H9 (cell line): Measurements from ENCODE around the gene SH2D2A. TPM values are rescaled to one million over a fixed set of nuclear protein-coding genes. Genes with fewer than 3 reads are reported as not detected.

Experiments
- DNase-seq: peaks from one replicate; pipeline ENCODE4 v3.0.0-alpha.2; 2017
- H2AFZ ChIP-seq: one replicate; pipeline ENCODE4 v1.6.1; 2013; ENCODE audit warnings: mild to moderate bottlenecking, low read length, control low read depth, moderate library complexity
- H2AK5ac ChIP-seq: 2 replicates; pipeline ENCODE4 v1.6.1; 2013; ENCODE audit warnings: low read length, control low read depth, mixed read lengths; ENCODE audit not compliant: insufficient read length
- H2BK120ac ChIP-seq: one replicate; pipeline ENCODE4 v1.6.1; 2013; ENCODE audit warnings: low read depth, mild to moderate bottlenecking, low read length, control low read depth, inconsistent platforms; ENCODE audit not compliant: poor library complexity, severe bottlenecking
- H2BK12ac ChIP-seq: 2 replicates; pipeline ENCODE4 v1.6.1; 2013; ENCODE audit warnings: low read length, control low read depth, mixed read lengths, low read depth; ENCODE audit not compliant: insufficient read length
- H2BK15ac ChIP-seq: 2 replicates; pipeline ENCODE4 v1.6.1; 2013; ENCODE audit warnings: low read depth, low read length, control low read depth
- H2BK20ac ChIP-seq: one replicate; pipeline ENCODE4 v1.6.1; 2013; ENCODE audit warnings: low read depth, mild to moderate bottlenecking, low read length, control low read depth, inconsistent platforms; ENCODE audit not compliant: poor library complexity, severe bottlenecking
- H2BK5ac ChIP-seq: 2 replicates; pipeline ENCODE4 v1.6.1; 2013; ENCODE audit warnings: low read length, control low read depth, mixed read lengths; ENCODE audit not compliant: insufficient read length
- H3K14ac ChIP-seq: 2 replicates; pipeline ENCODE4 v1.6.1; 2013; ENCODE audit warnings: low read length, control low read depth; ENCODE audit not compliant: insufficient read depth
- H3K18ac ChIP-seq: 2 replicates; pipeline ENCODE4 v1.6.1; 2013; ENCODE audit warnings: low read depth, mild to moderate bottlenecking, mixed read lengths, low read length, control low read depth; ENCODE audit not compliant: insufficient read length
- H3K23ac ChIP-seq: 2 replicates; pipeline ENCODE4 v1.6.1; 2013; ENCODE audit warnings: low read length, control low read depth, mixed read lengths, low read depth; ENCODE audit not compliant: insufficient read length
- H3K23me2 ChIP-seq: 2 replicates; pipeline ENCODE4 v1.6.1; 2013; ENCODE audit warnings: low read depth, mild to moderate bottlenecking, mixed read lengths, low read length, control low read depth; ENCODE audit not compliant: insufficient read length, poor library complexity, severe bottlenecking
- H3K27ac ChIP-seq: 2 replicates; pipeline ENCODE4 v1.5.1; 2013; ENCODE audit warnings: low read length, control low read depth, mixed read lengths, low read depth; ENCODE audit not compliant: insufficient read length
- H3K27me3 ChIP-seq: 2 replicates; pipeline ENCODE4 v1.6.1; 2013; ENCODE audit warnings: low read length, control low read depth, inconsistent platforms; ENCODE audit not compliant: insufficient read depth
- H3K4ac ChIP-seq: 2 replicates; pipeline ENCODE4 v1.6.1; 2013; ENCODE audit warnings: low read depth, mild to moderate bottlenecking, control low read depth, inconsistent platforms, low read length, moderate library complexity
- H3K4me1 ChIP-seq: 2 replicates; pipeline ENCODE4 v1.6.1; 2013; ENCODE audit warnings: low read length, control low read depth, inconsistent platforms; ENCODE audit not compliant: insufficient read depth
- H3K4me2 ChIP-seq: 2 replicates; pipeline ENCODE4 v1.6.1; 2013; ENCODE audit warnings: low read length, control low read depth, mixed read lengths; ENCODE audit not compliant: insufficient read length, insufficient read depth
- H3K56ac ChIP-seq: 2 replicates; pipeline ENCODE4 v1.6.1; 2013; ENCODE audit warnings: low read depth, mild to moderate bottlenecking, mixed read lengths, low read length, control low read depth; ENCODE audit not compliant: insufficient read length
- H3K79me1 ChIP-seq: 2 replicates; pipeline ENCODE4 v1.6.1; 2013; ENCODE audit warnings: low read depth, mild to moderate bottlenecking, moderate library complexity, low read length, control low read depth, inconsistent platforms; ENCODE audit not compliant: insufficient read depth, poor library complexity, severe bottlenecking
- H3K79me2 ChIP-seq: 2 replicates; pipeline ENCODE4 v1.6.1; 2013; ENCODE audit warnings: low read length, control low read depth, inconsistent platforms; ENCODE audit not compliant: insufficient read depth
- H3K9ac ChIP-seq: 2 replicates; pipeline ENCODE4 v1.6.1; 2013; ENCODE audit warnings: low read length, control low read depth, mixed read lengths; ENCODE audit not compliant: insufficient read length; ENCODE audit errors: extremely low read depth
- H3K9me3 ChIP-seq: one replicate; pipeline ENCODE4 v1.6.1; 2013; ENCODE audit warnings: low read depth, low read length, inconsistent platforms; ENCODE audit not compliant: control insufficient read depth
- H3T11ph ChIP-seq: one replicate; pipeline ENCODE4 v1.6.1; 2013; ENCODE audit warnings: mild to moderate bottlenecking, low read length, control low read depth, inconsistent platforms
- H4K20me1 ChIP-seq: one replicate; pipeline ENCODE4 v1.6.1; 2013; ENCODE audit not compliant: control insufficient read depth, insufficient read length, insufficient read depth
- H4K5ac ChIP-seq: 2 replicates; pipeline ENCODE4 v1.6.1; 2013; ENCODE audit warnings: low read depth, mild to moderate bottlenecking, mixed read lengths, low read length, control low read depth; ENCODE audit not compliant: insufficient read length
- H4K8ac ChIP-seq: replicated peaks from 2 replicates; pipeline ENCODE4 v1.6.1; 2013; ENCODE audit warnings: low read length, control low read depth, mixed read lengths, low read depth; ENCODE audit not compliant: insufficient read length
- H4K91ac ChIP-seq: 2 replicates; pipeline ENCODE4 v1.6.1; 2013; ENCODE audit warnings: low read depth, mild to moderate bottlenecking, moderate library complexity, mixed read lengths, low read length, control low read depth; ENCODE audit not compliant: insufficient read length
- H3K27ac Mint-ChIP-seq, 3 experiments: 2 replicates in 2 of 3; 3 replicates in 1 of 3; pipeline ENCODE4 v1.8.0; 2020 to 2021; ENCODE audit warnings: mixed read lengths in 3 of 3, mild to moderate bottlenecking in 1 of 3, moderate library complexity in 1 of 3
- H3K27me3 Mint-ChIP-seq: 2 replicates; pipeline ENCODE4 v1.8.0; 2021; ENCODE audit warnings: low read depth, mild to moderate bottlenecking, moderate library complexity, mixed read lengths
- H3K36me3 Mint-ChIP-seq, 3 experiments: 2 replicates in 2 of 3; 3 replicates in 1 of 3; pipeline ENCODE4 v1.8.0; 2020 to 2021; ENCODE audit warnings: low read depth in 3 of 3, mixed read lengths in 3 of 3; ENCODE audit not compliant: insufficient read depth in 1 of 3
- H3K4me1 Mint-ChIP-seq, 2 experiments: 2 replicates each; pipeline ENCODE4 v1.8.0; 2020; ENCODE audit warnings: mixed read lengths in 2 of 2
- H3K4me3 Mint-ChIP-seq, 2 experiments: 2 replicates in 1 of 2; 3 replicates in 1 of 2; pipeline ENCODE4 v1.8.0; 2020 to 2021; ENCODE audit warnings: mild to moderate bottlenecking in 2 of 2, mixed read lengths in 2 of 2, moderate library complexity in 1 of 2
- H3K9me3 Mint-ChIP-seq, 2 experiments: 2 replicates in 1 of 2; 3 replicates in 1 of 2; pipeline ENCODE4 v1.8.0; 2020; ENCODE audit warnings: mild to moderate bottlenecking in 2 of 2, mixed read lengths in 2 of 2, moderate library complexity in 1 of 2
- WGBS: extraction: QIAGEN DNeasy Blood & Tissue Kit; methylation state at CpG from one replicate; pipeline ENCODE4 v1.1.7; 2013; ENCODE audit warnings: missing lambda C conversion rate, low lambda C conversion rate, mixed read lengths; ENCODE audit not compliant: insufficient read length; ENCODE audit errors: extremely low coverage; 5-methylcytosine and 5-hydroxymethylcytosine counted together
- total RNA-seq: library from RNA; stranded (reverse); gene quantifications from 2 replicates; pipeline ENCODE4 v1.2.1, GENCODE V29; 2021
- TF ChIP-seq, protein P1 (sequence below): fragments of 200-600 bp; sonication (generic); conservative IDR thresholded peaks from 3 replicates; pipeline ENCODE4 v1.8.0; 2021; ENCODE audit warnings: antibody characterized with exemption, mild to moderate bottlenecking

SH2D2A gene
- total RNA-seq, 1 experiment from 2014 or later, result 2.0 TPM

DNA sequence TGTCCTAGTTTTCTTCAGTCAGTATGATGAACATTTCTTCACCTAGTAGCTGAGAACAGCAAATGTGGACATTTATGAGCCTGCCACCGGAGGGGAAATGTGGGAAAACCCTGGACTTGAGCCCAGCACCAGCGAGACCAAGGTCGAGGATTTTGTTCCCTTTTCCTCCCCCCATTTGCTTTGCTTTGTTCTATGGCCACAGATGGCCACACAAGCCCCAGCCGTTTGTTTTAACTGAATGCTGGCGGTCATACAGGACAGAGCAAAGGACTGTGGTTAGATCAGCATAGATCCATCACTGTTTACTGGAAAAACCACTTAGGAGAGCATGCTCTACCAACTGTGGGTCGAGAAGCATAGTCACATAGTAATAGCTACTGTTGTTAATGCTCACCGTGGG lies 20.9 kb downstream of the SH2D2A start:
- Histone ChIP-seq H2AFZ (no peak overlapping the region), H2BK20ac (no peak overlapping the region), H3K4ac (no peak overlapping the region), H3K23ac (no peak overlapping the region), H3K79me2 (no peaks in the 10 kb centered on the region), H3K27me3 (no peaks in the 10 kb centered on the region), H4K5ac (no peak overlapping the region), H4K91ac (no peak overlapping the region), H4K20me1 (no peaks in the 10 kb centered on the region), H3K9ac (no peak overlapping the region), H3K56ac (no peak overlapping the region), H2BK15ac (no peak overlapping the region), H3K4me1 (no peaks in the 10 kb centered on the region), H3K9me3 (no peaks in the 10 kb centered on the region), H2BK120ac (no peak overlapping the region), H3K27ac (no peak overlapping the region), H3T11ph (no peak overlapping the region), H3K18ac (no peak overlapping the region), H2AK5ac (no peak overlapping the region), H3K23me2 (no peaks in the 10 kb centered on the region), H2BK5ac (no peak overlapping the region), H3K14ac (no peak overlapping the region), H3K4me2 (no peak overlapping the region), H3K79me1 (no peaks in the 10 kb centered on the region), H2BK12ac (no peak overlapping the region), H4K8ac (no peak overlapping the region)
- Mint-ChIP-seq H3K9me3 (no peaks in the 10 kb centered on the region), H3K4me1 (no peaks in the 10 kb centered on the region), H3K27ac (no peak overlapping the region), H3K4me3 (no peak overlapping the region), H3K27me3 (no peaks in the 10 kb centered on the region), H3K36me3 (peaks cover 41 to 89% (median 75%) of the 10 kb centered on the region in 3 experiments; a peak in 6 of 7 replicates)
- no peak for DNase-seq
- WGBS, result no CpG with 5 or more reads among the region's 7 CpGs
- TF ChIP-seq, protein P1, sequence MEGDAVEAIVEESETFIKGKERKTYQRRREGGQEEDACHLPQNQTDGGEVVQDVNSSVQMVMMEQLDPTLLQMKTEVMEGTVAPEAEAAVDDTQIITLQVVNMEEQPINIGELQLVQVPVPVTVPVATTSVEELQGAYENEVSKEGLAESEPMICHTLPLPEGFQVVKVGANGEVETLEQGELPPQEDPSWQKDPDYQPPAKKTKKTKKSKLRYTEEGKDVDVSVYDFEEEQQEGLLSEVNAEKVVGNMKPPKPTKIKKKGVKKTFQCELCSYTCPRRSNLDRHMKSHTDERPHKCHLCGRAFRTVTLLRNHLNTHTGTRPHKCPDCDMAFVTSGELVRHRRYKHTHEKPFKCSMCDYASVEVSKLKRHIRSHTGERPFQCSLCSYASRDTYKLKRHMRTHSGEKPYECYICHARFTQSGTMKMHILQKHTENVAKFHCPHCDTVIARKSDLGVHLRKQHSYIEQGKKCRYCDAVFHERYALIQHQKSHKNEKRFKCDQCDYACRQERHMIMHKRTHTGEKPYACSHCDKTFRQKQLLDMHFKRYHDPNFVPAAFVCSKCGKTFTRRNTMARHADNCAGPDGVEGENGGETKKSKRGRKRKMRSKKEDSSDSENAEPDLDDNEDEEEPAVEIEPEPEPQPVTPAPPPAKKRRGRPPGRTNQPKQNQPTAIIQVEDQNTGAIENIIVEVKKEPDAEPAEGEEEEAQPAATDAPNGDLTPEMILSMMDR, result no peak
